ENCODE data around the gene GOLGA6A. TPM values are rescaled to one million over a fixed set of nuclear protein-coding genes. Genes with fewer than 3 reads are reported as not detected.
A peak's percentile ranks its signal among the peaks of the same experiment; 100 is the strongest.

Gene GOLGA6A
- total and polyA plus RNA-seq, 2 of the 13 experiments (the other 11 are each of a cell fraction or from before 2014, with no cell fraction given), result 0.04 to 0.22 TPM

GRCh38 chr15:74127255-74127953 is 45.1 kb upstream of the GOLGA6A start (continued):
- no peak for TF ChIP-seq NFAT5 (CRISPR knock-in tag; IDR thresholded peaks at IDR 0.05)
- no peak for TF ChIP-seq CENPX (CRISPR knock-in tag; IDR thresholded peaks at IDR 0.05)
- no peak for TF ChIP-seq ARNTL (CRISPR knock-in tag; IDR thresholded peaks at IDR 0.05)
- TF ChIP-seq DZIP1 (CRISPR knock-in tag; IDR thresholded peaks at IDR 0.05), result no peak
- no peak for TF ChIP-seq KDM6A (CRISPR knock-in tag; IDR thresholded peaks at IDR 0.05; ENCODE audit: low read depth)
- no peak for TF ChIP-seq MAX (IDR thresholded peaks at IDR 0.05)
- TF ChIP-seq NCOA5 (CRISPR knock-in tag; IDR thresholded peaks at IDR 0.05), result no peak
- TF ChIP-seq SKIL (CRISPR knock-in tag; IDR thresholded peaks at IDR 0.05; ENCODE audit: borderline replicate concordance), result no peak
- TF ChIP-seq PHF8 (CRISPR knock-in tag; IDR thresholded peaks at IDR 0.05), result peak; percentile 31; the same call in 1 of the 2 replicates
- no peak for TF ChIP-seq RBAK (CRISPR knock-in tag; IDR thresholded peaks at IDR 0.05)
- TF ChIP-seq XBP1 (CRISPR knock-in tag; IDR thresholded peaks at IDR 0.05), result no peak
- TF ChIP-seq STAG1 (CRISPR knock-in tag; IDR thresholded peaks at IDR 0.05), result peak; percentile 97
- TF ChIP-seq RAD51 (IDR thresholded peaks at IDR 0.05; ENCODE audit: borderline replicate concordance), result no peak
- no peak for TF ChIP-seq ZNF367 (CRISPR knock-in tag; IDR thresholded peaks at IDR 0.05; ENCODE audit: borderline replicate concordance)
- no peak for TF ChIP-seq TEF (CRISPR knock-in tag; IDR thresholded peaks at IDR 0.05)
- peak; percentile 49; the same call in 1 of the 2 replicates for TF ChIP-seq MIER2 (CRISPR knock-in tag; IDR thresholded peaks at IDR 0.05)
- TF ChIP-seq GABPB1 (CRISPR knock-in tag; IDR thresholded peaks at IDR 0.05), result peak; percentile 52
- no peak for TF ChIP-seq HMG20B (CRISPR knock-in tag; conservative IDR thresholded peaks at IDR 0.05)
- TF ChIP-seq ZNF292 (CRISPR knock-in tag; IDR thresholded peaks at IDR 0.05; ENCODE audit: borderline replicate concordance, low read depth), result no peak
- TF ChIP-seq MXD4 (CRISPR knock-in tag; IDR thresholded peaks at IDR 0.05), result no peak

Measured in HepG2 (cell line).